GM19023 (cell line): ENCODE results near the gene HSD3B7.
A peak's percentile ranks its signal among the peaks of the same experiment; 100 is the strongest.

ENCODE experiments used
- ATAC-seq: cut with Tn5 transposase; IDR thresholded peaks from one replicate; pipeline ENCODE4 v1.9.1; 2021; ENCODE audit warnings: mild to moderate bottlenecking, moderate library complexity; ENCODE audit not compliant: unreplicated experiment

The HSD3B7 gene

GRCh38 chr16:30956601-30957455, 28.2 kb upstream of the HSD3B7 start:
- ATAC-seq, result peak; percentile 47

GRCh38 chr16:30957456-30958174, 27.4 kb upstream of the HSD3B7 start, which contains the start of gene SETD1A:
Gene SETD1A (plus strand): TSS chr16:30957754. CDS start chr16:30958732, 978 bp downstream.
- peak; percentile 74 for ATAC-seq

- ATAC-seq, result peak; percentile 24
Observed at GRCh38 chr16:30958175-30959079, 26.6 kb upstream of the HSD3B7 start.

GRCh38 chr16:30961384-30961783, 23.6 kb upstream of the HSD3B7 start:
- no peak for ATAC-seq

- no peak for ATAC-seq
Observed at GRCh38 chr16:30963925-30964511, 21.0 kb upstream of the HSD3B7 start.

GRCh38 chr16:30964574-30965226, 20.3 kb upstream of the HSD3B7 start:
- ATAC-seq, result no peak

- ATAC-seq, result no peak
Observed at GRCh38 chr16:30965436-30965835, 19.6 kb upstream of the HSD3B7 start.

GRCh38 chr16:30966033-30966619, 18.9 kb upstream of the HSD3B7 start:
- no peak for ATAC-seq

GRCh38 chr16:30967795-30968194, 17.2 kb upstream of the HSD3B7 start:
- no peak for ATAC-seq

- no peak for ATAC-seq
Observed at GRCh38 chr16:30969246-30969842, 15.7 kb upstream of the HSD3B7 start.

- no peak for ATAC-seq
Observed at GRCh38 chr16:30971298-30971697, 13.7 kb upstream of the HSD3B7 start.

- no peak for ATAC-seq
Observed at GRCh38 chr16:30972872-30973271, 12.1 kb upstream of the HSD3B7 start.

GRCh38 chr16:30974348-30974747, 10.7 kb upstream of the HSD3B7 start:
- ATAC-seq, result no peak

GRCh38 chr16:30976486-30976885, 8.5 kb upstream of the HSD3B7 start:
- no peak for ATAC-seq

- no peak for ATAC-seq
Observed at GRCh38 chr16:30977502-30977901, 7.5 kb upstream of the HSD3B7 start.

GRCh38 chr16:30979170-30980022, 5.6 kb upstream of the HSD3B7 start:
- ATAC-seq, result no peak

GRCh38 chr16:30980023-30980371, 5.0 kb upstream of the HSD3B7 start:
- no peak for ATAC-seq

- ATAC-seq, result no peak
Observed at GRCh38 chr16:30980434-30980833, 4.6 kb upstream of the HSD3B7 start.

- ATAC-seq, result no peak
Observed at GRCh38 chr16:30980959-30981358, 4.0 kb upstream of the HSD3B7 start.
